GM23338 (cell line): ENCODE data around the gene PCSK2.

Experiments
- CREB1 ChIP-seq: fragments of 250-450 bp; sonication (Bioruptor Pico); IDR thresholded peaks from 2 replicates; pipeline ENCODE4 v1.5.0; 2020; ENCODE audit warnings: low read depth, mild to moderate bottlenecking, moderate library complexity
- EZH2 ChIP-seq: fragments of 200-600 bp; sonication (generic); IDR thresholded peaks from one replicate; pipeline ENCODE4 v1.8.0; 2017; ENCODE audit warnings: antibody characterized with exemption, mild to moderate bottlenecking, low read depth; ENCODE audit not compliant: unreplicated experiment
- EZH2phosphoT487 ChIP-seq: fragments of 200-600 bp; sonication (generic); IDR thresholded peaks from one replicate; pipeline ENCODE4 v1.8.1; 2018; ENCODE audit warnings: antibody characterized with exemption; ENCODE audit not compliant: unreplicated experiment
- JUNB ChIP-seq: IDR thresholded peaks from one replicate; pipeline ENCODE4 v1.6.1; 2016; ENCODE audit warnings: antibody characterized with exemption; ENCODE audit not compliant: unreplicated experiment
- POLR2AphosphoS5 ChIP-seq: IDR thresholded peaks from 2 replicates; pipeline ENCODE4 v1.6.1; 2016; ENCODE audit warnings: antibody characterized with exemption, low read depth
- STAT1 ChIP-seq: IDR thresholded peaks from one replicate; pipeline ENCODE4 v1.6.1; 2016; ENCODE audit warnings: antibody characterized with exemption; ENCODE audit not compliant: unreplicated experiment
- TF ChIP-seq, protein P1 (sequence below), 2 experiments: fragments of 200-600 bp in 1 of 2; sonication (generic) in 1 of 2; conservative IDR thresholded peaks; 2 replicates each; pipeline versions ENCODE4 v1.5.1 to v1.6.1; 2016 to 2017; ENCODE audit warnings: antibody characterized with exemption in 2 of 2, low read depth in 2 of 2, mild to moderate bottlenecking in 2 of 2, moderate library complexity in 1 of 2
- TF ChIP-seq, protein P2 (sequence below): IDR thresholded peaks from one replicate; pipeline ENCODE4 v1.6.1; 2018; ENCODE audit warnings: antibody characterized with exemption; ENCODE audit not compliant: unreplicated experiment

DNA sequence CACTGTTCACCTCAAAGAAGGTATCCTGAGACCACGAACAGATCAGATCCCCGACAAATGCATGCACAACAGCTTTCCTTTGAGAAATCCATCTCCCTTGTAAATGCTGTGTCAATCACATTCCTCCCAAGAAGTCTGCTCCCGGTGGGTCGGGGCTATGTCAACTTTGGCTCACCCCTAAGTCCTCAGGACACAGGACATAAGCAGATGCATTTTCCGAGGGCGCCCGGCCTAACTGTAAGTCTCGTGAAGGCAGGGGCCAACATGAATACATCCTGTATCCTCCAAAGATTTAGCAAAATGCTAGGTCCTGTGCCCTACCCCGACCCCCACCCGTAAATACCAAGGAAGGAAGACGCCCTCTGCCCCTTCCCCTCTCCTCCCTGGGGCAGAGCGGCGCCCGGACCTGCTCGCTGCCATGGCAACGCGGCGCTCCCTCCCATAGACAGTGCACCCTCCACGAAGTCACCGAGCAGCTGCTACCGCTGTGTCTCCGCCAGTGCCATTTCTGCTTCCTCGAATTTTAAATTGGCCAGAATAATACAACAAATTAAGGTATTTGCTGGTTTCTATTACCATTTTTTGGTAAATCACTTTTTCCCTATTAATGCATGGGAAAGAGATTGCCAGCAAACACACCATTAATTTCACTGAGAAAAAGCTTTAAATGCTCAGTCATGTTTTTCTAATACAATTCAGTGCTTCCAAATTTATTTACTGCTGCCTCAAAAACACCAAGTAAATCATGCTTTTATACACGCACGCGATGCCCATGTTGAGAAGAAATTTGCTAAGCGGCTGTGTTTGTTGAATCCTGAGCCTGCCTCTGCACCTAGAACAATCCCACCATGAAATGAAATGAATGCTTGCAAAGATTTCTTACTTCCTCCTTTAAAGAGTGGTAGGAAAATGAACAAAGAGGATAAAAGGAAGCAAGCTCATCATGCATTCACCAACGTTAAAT is 100.6 kb downstream of the PCSK2 start:
- TF ChIP-seq, protein P1, sequence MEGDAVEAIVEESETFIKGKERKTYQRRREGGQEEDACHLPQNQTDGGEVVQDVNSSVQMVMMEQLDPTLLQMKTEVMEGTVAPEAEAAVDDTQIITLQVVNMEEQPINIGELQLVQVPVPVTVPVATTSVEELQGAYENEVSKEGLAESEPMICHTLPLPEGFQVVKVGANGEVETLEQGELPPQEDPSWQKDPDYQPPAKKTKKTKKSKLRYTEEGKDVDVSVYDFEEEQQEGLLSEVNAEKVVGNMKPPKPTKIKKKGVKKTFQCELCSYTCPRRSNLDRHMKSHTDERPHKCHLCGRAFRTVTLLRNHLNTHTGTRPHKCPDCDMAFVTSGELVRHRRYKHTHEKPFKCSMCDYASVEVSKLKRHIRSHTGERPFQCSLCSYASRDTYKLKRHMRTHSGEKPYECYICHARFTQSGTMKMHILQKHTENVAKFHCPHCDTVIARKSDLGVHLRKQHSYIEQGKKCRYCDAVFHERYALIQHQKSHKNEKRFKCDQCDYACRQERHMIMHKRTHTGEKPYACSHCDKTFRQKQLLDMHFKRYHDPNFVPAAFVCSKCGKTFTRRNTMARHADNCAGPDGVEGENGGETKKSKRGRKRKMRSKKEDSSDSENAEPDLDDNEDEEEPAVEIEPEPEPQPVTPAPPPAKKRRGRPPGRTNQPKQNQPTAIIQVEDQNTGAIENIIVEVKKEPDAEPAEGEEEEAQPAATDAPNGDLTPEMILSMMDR (conservative IDR thresholded peaks at IDR 0.05; ENCODE audit: low read depth in 2 of 2): no peak
- TF ChIP-seq EZH2: no peak
- no peak for TF ChIP-seq JUNB
- TF ChIP-seq STAT1: no peak
- no peak for TF ChIP-seq POLR2AphosphoS5
- TF ChIP-seq CREB1 (CRISPR knock-in tag): no peak
- TF ChIP-seq EZH2phosphoT487: no peak
- TF ChIP-seq, protein P2, sequence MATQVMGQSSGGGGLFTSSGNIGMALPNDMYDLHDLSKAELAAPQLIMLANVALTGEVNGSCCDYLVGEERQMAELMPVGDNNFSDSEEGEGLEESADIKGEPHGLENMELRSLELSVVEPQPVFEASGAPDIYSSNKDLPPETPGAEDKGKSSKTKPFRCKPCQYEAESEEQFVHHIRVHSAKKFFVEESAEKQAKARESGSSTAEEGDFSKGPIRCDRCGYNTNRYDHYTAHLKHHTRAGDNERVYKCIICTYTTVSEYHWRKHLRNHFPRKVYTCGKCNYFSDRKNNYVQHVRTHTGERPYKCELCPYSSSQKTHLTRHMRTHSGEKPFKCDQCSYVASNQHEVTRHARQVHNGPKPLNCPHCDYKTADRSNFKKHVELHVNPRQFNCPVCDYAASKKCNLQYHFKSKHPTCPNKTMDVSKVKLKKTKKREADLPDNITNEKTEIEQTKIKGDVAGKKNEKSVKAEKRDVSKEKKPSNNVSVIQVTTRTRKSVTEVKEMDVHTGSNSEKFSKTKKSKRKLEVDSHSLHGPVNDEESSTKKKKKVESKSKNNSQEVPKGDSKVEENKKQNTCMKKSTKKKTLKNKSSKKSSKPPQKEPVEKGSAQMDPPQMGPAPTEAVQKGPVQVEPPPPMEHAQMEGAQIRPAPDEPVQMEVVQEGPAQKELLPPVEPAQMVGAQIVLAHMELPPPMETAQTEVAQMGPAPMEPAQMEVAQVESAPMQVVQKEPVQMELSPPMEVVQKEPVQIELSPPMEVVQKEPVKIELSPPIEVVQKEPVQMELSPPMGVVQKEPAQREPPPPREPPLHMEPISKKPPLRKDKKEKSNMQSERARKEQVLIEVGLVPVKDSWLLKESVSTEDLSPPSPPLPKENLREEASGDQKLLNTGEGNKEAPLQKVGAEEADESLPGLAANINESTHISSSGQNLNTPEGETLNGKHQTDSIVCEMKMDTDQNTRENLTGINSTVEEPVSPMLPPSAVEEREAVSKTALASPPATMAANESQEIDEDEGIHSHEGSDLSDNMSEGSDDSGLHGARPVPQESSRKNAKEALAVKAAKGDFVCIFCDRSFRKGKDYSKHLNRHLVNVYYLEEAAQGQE: no peak
